HG03460 (cell line): ENCODE results near the gene CHTF18.
"Not testable (repeated sequence)": the region's sequence is repeated elsewhere in the genome, so short reads cannot be mapped to it uniquely, and the experiment has no call there.

Source experiments
- ATAC-seq: cut with Tn5 transposase; IDR thresholded peaks from one replicate; pipeline ENCODE4 v1.9.1; 2021; ENCODE audit not compliant: unreplicated experiment

The CHTF18 gene

DNA sequence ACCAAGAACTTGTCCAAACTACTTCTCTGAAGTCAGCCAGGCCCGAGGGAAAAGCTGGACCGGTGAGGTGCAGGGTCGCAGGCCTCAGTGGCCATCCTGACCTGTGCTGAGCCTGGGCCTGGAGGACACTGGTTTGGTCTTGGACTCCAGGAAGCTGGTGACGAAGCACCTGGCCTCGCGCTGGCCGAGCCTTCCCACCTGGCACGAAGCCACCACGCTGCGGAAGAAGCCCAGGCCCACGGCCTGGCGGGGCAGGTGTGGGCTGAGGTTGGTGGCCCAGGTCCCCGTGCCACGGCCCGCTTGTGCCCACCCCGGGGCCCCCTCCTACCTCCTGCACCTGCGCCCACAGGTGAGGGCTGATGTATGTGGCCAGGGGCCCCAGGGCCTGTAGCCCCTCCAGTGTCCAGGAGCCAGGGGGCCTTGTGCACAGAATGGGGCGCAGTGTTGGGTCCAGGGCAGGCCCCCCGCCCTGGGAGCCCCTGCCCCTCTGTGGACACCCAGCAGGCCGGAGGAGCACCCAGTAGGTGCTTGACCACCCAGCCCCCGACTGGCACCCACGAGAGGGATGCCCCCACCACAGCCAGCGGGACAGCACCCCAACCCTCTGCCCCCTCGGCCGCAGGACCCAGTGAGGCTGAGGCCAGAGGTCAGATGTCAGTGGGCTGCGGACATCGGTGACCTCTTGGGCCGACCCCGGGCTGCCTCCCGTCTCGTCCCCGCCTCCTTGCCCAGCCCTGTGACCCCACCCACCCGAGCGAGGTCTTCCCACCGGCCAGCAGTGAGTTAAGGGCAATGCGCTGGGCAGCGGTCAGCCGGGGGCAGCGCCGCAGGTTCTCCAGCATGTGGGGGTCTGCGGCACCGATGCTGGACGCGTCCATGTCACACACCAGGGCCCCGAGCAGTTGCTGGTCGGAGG, 14.1 kb upstream of the CHTF18 start:
- ATAC-seq = no peak

GRCh38 chr16:775236-775796, 13.1 kb upstream of the CHTF18 start:
- ATAC-seq = no peak

DNA sequence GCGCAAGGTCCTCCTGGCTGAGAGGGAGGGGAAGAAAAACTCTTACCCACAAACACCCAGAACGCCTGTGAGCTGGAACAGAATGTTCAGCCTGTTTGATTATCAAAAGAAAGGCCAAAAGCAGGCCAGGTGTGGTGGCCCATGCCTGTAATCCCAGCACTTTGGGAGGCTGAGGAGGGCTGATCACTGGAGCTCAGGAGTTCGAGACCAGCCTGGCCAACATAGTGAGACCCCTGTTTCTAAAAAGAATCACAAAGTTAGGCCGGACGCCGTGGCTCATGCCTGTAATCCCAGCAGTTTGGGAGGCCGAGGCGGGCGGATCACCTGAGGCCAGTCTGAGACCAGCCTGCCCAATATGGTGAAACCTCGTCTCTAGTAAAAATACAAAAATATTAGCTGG, 12.1 kb upstream of the CHTF18 start:
- ATAC-seq = not testable (repeated sequence)

- ATAC-seq = no peak
Observed at GRCh38 chr16:776824-777223, 11.6 kb upstream of the CHTF18 start.

GRCh38 chr16:777826-778225, 10.6 kb upstream of the CHTF18 start:
- no peak for ATAC-seq

GRCh38 chr16:778447-778846, 10.0 kb upstream of the CHTF18 start:
- no peak for ATAC-seq

DNA sequence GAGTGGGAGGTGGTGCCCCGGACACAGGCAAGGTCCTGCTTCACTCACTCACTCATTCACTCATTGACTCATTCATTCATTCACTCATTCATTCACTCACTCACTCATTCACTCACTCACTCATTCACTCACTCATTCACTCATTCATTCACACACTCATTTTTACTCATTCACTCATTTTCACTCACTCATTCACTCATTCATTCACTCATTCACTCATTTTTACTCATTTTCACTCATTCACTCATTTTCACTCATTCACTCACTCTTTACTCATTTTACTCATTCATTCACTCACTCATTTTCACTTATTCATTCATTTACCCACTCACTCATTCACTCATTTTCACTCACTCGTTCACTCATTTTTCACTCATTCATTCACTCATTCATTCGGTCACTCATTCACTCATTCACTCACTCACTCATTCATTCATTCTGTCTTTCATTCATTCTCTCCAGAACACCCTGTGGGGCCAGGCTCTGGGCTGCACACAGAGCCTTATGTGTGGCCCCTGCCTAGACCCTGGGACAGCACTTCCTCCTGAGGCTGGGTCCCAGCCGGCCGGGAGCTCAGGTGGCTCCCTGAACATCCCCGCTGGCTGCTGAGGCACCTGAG, 9.4 kb upstream of the CHTF18 start:
- no peak for ATAC-seq

GRCh38 chr16:779561-779960, 8.9 kb upstream of the CHTF18 start:
- no peak for ATAC-seq

- ATAC-seq = no peak
Observed at GRCh38 chr16:780296-780695, 8.1 kb upstream of the CHTF18 start.

DNA sequence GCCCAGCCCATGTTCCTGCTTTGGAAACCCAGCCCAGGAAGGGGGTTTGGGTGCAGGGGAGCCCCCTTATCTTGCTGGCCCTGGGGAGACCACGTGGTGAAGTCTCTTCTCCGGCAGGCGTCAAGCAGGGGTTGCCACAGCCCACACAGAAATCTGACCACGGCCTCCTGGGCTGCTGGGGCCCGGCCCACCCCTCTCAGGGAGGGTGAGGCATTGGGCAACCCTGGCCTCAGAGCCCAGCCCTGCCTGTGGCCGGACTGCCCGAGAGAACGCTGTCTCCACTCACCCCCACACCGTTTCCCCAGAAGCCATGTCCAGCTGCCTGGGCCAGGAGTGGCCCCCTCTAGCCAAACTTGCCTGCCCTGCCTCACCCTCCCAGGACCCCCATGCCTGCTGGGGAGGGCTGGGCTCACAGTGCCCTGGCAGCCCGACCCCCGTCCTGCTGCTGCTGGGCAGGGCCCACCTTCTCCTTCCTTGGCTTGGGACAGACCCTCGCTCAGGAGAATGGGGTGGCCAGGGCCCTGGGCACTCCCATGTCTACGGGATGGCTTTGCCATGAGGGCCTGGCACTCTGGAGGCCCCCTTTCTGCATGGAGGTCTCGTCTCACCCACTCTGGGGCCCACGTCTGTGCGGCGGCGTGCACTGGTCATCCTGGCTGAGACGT, 6.9 kb upstream of the CHTF18 start:
- no peak for ATAC-seq

GRCh38 chr16:782258-782657, 6.2 kb upstream of the CHTF18 start:
- no peak for ATAC-seq

DNA sequence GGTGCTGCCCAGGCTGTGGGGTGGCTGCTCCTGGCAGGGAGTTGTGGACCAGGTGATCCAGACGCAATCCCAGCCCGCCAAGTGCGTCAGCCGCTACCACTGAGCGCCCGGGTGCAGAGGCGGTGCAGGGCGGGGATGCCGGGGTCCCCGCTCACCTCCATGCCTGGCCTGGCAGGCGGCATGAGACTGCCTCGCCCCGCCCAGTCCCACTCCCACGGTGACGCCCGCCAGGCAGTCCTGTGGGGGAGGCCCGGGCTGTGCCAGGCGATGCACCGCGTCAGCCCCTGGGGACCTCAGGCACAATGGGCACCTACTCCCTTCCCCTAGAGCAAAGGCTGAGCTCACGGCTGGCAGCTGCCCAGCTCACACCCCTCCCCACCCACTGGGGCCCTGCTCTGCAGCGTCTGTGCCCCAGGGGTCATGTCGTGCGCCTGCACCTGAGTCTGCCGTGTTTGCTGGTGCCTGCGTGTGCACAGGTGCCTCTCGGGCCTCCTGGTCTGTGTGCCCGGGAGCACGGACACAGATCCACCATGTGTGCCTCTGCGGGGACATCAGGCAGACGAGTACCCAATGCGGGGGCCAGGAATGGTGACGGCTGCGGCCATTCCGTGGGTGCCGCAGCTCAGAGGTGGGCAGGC, 5.5 kb upstream of the CHTF18 start:
- ATAC-seq = no peak

DNA sequence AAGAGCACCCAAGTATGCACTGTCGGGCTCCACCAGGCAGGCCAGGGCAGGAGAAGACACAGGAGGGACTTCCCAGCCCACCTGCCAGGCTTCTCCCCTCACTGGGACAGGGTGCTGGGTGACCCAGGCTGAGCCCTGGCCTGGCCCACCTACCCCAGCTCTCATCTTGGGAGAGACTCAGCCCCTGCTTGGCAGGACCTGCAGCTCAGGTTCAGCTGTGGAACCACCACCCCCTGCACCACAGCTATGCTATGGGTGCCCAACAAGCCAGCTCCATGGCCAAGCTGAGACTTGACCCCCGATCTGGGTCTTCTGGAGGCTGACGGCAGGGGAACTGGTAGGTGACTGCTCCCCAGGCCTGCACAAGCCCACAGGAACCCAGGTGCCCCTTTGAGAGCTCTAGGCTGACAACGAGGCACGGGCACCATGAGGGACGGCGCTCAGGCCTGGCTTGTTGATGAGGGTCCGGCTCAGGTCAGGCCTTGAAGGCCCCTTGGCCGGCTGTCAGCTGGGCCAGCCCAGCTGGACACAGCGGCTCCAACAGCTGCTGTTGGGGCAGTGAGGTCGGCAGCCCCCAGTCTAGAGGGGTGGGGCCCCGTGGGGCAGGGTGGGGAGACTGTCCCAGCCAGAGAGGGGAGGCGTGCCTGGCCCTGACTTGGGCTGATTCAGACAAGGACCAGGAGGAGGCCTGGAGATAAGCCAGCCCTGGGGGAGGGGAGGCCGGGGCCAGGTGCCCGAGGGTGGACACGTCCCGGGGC, 4.8 kb upstream of the CHTF18 start:
- no peak for ATAC-seq

DNA sequence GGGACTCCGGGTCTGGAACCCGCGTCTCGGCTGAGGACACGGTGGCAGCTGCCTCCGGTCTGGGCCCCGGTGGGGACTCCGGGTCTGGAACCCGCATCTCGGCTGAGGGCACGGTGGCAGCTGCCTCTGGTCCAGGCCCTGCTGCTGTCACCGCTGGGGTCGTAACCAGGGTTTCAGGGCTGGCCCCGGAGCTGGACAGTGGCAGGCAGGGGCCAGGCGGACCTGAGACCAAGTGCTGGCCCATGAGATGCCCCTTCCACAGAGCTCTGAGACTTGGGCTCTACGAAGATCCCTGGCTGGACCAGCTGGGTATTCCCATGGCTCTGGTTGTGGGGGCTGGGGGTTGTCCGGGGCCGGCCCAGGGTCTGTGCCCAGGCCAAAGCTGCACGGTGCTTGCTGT, 4.0 kb upstream of the CHTF18 start:
- no peak for ATAC-seq

- no peak for ATAC-seq
Observed at GRCh38 chr16:785563-786535, 2.6 kb upstream of the CHTF18 start.

DNA sequence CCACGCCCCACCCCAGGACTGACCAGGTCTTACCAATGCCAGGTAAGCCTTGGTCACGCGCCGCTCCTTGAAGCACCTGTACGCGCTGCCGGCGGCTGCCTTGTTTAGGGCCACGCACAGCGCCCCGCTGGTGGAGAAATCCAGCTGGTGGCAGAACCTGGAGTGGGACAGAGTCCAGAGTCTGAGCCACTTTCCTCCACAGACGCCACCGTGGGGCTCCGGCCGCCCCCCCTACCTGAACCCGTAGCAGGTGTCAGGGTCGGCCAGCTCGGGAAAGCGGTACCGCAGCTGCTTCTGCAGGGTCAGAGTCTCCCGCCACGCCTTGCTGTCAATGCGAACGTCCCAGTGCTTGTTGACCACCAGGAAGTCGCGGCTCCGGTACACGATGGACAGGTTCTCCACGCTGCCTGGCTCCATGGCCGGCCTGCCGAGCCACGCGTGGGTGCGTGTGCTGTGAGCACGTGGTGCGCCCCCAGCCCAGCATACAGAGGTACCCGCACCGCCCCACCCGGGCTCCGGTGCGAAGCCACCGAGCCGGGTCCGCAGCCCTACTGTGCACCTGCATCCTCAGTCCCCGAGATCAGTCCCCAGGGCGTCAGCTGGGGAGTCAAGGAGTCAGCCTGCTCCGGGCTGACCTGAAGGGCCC, 976 bp upstream of the CHTF18 start:
- peak; percentile 9 for ATAC-seq

GRCh38 chr16:787978-788398, 432 bp upstream of the CHTF18 start, which contains the start of gene RPUSD1:
Gene RPUSD1, minus strand, starts transcription at chr16:788381. Its CDS starts 644 bp downstream, at chr16:787737.
- peak; percentile 6 for ATAC-seq

- ATAC-seq = no peak
Observed at GRCh38 chr16:789191-789850, 901 bp downstream of the CHTF18 start.
